Measurements from ENCODE around the gene CFAP97D2.
"Not testable (repeated sequence)": the region's sequence is repeated elsewhere in the genome, so short reads cannot be mapped to it uniquely, and the experiment has no call there.

CFAP97D2 gene

DNA sequence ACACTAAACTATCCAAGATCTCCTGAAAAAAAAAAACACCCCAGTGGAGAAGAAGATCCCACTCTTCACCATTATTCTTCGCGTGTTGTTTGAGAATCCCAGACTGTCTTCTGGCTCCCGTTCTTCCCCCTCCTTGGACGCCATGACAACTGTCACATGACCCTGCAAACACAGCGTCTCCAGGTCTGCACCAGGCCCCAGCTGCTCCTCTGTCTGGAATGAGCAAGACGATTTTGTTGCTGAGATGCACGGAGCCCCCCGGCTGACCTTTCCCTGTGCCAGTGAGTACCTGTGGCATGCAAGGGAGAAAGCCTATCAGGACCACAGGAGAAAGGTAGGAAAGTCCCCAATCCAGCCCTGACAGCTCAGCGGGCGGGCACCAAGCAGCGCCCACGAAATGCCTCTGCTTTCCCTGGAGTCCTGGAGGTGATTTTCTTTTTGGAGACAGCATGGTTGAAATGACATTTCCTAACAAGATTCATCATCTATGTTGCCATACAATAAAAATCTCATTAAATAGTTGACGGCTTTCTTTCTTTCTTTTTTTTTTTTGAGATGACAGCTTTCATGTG lies at the start of gene CFAP97D2:
Gene CFAP97D2, plus strand, starts transcription at position 171 of the 572 bp plus-strand sequence. Its CDS starts 74 bp downstream, at position 245.
- DNase-seq (ENCODE audit: low read depth): no peak
- no peak within 1 kb of the TSS for H3K4me3 ChIP-seq (ENCODE audit: low read depth, low read length)
- TF ChIP-seq, protein P1, sequence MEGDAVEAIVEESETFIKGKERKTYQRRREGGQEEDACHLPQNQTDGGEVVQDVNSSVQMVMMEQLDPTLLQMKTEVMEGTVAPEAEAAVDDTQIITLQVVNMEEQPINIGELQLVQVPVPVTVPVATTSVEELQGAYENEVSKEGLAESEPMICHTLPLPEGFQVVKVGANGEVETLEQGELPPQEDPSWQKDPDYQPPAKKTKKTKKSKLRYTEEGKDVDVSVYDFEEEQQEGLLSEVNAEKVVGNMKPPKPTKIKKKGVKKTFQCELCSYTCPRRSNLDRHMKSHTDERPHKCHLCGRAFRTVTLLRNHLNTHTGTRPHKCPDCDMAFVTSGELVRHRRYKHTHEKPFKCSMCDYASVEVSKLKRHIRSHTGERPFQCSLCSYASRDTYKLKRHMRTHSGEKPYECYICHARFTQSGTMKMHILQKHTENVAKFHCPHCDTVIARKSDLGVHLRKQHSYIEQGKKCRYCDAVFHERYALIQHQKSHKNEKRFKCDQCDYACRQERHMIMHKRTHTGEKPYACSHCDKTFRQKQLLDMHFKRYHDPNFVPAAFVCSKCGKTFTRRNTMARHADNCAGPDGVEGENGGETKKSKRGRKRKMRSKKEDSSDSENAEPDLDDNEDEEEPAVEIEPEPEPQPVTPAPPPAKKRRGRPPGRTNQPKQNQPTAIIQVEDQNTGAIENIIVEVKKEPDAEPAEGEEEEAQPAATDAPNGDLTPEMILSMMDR (conservative IDR thresholded peaks at IDR 0.05; ENCODE audit: low read depth, low read length): no peak

DNA sequence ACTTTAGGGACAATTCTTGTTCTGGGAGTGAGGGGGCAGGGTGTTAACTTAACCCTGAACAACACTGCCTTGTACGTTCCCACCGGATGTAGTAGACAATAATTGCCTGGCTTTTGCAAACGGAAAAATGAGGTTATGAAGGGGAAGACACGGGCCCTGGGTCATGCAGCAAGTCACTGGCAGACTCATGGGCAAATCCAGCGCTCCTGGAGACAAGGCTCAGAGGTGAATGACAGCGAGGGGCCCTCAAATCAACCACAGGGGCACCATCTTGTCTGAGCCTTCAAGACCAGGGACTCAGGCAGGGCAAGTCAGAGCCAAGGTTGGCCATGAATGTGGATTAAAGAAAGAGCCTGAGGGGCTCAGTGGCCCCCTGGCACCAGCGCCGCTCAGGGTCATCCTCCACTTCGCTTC lies 49.4 kb upstream of the CFAP97D2 start:
- TF ChIP-seq, protein P1 (conservative IDR thresholded peaks at IDR 0.05; ENCODE audit: low read depth, low read length): no peak
- no peak for DNase-seq (ENCODE audit: low read depth)
- no peak overlapping the region for H3K4me3 ChIP-seq (ENCODE audit: low read depth, low read length)

DNA sequence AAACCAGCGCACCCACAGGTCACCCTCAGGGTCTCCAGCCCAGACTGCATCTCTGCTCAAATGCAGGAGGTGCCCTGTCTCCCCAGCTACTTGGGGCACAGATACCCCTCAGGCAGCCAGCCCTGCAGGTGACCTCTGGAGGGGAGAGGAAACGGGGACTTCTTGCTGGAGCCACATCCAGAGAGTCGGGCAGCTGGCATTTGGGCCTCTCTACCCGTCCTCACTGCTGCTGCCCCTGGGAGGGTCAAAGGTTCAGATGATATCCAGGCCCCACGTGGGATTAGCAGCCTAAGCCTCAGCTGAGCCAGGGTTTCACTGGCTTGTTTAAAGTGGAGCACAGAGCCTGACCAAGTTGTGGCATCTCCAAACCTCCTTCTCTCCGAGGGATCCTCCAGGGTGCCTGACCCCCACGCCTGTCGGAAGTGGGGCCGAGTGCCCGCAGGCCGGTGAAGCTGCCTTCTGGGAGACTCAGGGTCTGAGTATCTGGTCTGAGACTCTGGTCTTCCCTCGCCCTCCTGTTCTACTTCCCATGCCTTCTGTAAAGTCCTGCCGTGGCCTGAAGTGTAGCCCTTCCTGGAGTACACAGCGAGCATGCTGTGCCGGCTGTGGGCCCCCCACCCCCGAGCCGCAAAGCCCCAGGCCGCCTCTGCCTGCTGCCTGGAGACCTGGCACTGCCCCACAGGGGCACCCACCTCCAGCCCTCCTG lies 48.8 kb upstream of the CFAP97D2 start:
- no peak for DNase-seq (ENCODE audit: low read depth)
- TF ChIP-seq, protein P1 (conservative IDR thresholded peaks at IDR 0.05; ENCODE audit: low read depth, low read length): no peak
- peak overlapping the region; percentile 88 for H3K4me3 ChIP-seq (ENCODE audit: low read depth, low read length)

DNA sequence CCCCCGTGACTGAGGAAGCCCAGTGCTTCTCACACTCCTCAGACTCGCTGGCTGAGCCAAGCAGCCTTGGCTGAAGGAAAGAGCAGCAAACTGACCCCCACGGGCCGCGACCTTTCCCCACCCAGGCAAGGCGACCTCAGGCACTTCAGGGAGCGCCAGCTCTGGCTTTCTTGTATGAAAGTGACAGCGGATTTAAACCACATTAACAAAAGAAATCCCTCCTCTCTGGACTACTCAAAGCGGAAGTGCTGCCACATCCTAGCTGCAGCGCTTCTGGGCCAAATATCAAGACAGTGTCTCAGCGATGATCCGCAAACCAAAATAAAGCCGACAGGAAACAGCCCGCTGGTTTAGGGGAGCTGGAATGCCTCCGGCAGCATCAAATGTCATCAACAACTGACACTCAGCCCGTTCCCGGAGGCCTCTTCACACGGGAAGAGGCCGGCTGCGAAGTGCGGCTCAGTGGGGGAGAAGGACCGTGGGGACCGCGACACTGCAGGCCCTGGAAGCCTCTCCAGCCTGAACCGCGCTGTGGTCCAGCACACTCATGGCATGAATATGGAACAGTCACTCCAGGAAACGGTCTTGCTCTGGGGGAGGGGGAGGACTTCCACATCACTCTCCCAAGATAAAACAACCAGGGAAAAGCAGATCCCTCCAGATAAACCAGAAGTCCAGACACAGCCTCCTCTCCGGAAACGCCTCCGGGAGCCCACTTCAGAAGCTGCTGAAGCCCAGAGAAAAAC lies 48.0 kb upstream of the CFAP97D2 start:
- H3K4me3 ChIP-seq (ENCODE audit: low read depth, low read length): peak overlapping the region; percentile 88
- TF ChIP-seq, protein P1 (conservative IDR thresholded peaks at IDR 0.05; ENCODE audit: low read depth, low read length): no peak
- DNase-seq (ENCODE audit: low read depth): peak; percentile 86

DNA sequence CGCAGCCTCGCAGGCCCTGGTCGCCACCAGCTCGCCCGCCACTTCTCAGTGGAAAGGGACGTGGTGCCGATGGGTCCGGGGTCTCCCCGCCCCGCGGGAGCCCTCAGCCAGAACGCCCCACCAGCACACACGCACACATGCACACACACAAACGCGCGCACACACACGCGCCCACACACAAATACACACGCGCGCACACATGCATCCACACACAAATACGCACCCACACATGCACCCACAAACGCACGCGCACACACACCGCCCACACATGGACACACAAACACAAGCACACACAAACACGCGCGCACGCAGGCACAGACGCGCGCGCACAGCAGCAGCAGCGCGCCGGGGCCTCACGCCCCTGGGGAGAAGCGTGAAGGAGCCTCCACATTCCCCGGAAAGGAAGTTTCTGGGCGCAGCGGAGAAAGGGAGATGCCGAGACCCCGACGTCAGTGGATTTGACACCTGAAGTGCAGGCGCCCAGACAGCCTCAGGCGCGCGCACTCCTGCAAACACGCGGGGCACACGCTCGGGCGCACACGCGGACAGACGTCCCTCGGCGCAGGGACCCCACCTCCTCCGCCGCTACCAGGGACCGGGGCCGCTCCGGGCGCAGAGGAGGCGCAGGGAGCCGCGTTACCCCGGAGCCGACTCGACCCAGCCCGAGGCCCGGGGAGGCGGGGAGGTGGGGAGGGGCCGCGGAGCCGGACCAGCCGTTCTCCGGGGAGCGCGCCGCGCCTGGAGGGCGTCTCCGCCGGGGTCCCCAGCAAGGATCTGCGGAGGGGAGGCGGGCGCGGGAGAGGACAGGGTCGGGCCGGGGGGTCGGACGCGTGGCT lies 47.3 kb upstream of the CFAP97D2 start:
- DNase-seq (ENCODE audit: low read depth): peak; percentile 50
- peak overlapping the region; percentile 88 for H3K4me3 ChIP-seq (ENCODE audit: low read depth, low read length)
- TF ChIP-seq, protein P1 (conservative IDR thresholded peaks at IDR 0.05; ENCODE audit: low read depth, low read length): no peak

DNA sequence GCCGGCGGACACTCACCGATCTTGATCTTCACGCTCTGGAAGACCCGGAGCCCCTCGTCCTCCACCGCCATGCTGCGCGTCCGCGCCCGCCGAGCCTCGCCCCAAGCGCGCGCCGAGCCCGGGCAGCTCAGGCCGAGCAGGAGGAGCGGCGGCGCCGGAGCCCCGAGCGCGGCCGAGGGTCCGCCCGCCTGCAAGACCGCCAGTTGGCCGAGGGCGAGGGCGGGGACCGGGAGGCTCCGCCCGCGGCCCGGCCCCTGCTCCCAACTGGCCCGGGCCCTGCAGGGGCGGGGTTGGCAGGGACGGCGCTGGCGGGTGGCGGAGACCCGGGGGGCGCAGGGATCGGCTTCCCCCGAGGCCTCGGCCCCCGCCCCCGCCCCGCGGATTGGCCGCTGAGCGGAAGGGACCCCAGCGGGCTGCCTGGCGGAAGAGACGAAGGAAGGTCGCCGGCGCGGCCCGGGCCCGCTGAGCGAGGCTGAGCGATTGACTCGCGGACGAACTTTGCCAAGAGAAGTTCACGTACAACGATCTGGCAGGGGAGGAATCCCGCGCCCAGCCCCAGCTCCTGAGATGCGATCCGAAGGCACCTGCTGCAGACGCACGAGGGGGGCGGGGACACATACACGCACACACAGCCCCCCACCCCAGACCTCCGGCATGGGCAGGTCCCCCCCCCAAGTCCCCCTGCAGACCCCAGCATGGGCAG lies 46.5 kb upstream of the CFAP97D2 start, which contains the start of gene RASA3:
Gene RASA3, minus strand, starts transcription at position 205 of the 703 bp plus-strand sequence. Its CDS starts 134 bp downstream, at position 71.
- peak within 1 kb of the TSS; percentile 88 for H3K4me3 ChIP-seq (ENCODE audit: low read depth, low read length)
- peak; percentile 87 for DNase-seq (ENCODE audit: low read depth)
- TF ChIP-seq, protein P1 (conservative IDR thresholded peaks at IDR 0.05; ENCODE audit: low read depth, low read length): no peak

DNA sequence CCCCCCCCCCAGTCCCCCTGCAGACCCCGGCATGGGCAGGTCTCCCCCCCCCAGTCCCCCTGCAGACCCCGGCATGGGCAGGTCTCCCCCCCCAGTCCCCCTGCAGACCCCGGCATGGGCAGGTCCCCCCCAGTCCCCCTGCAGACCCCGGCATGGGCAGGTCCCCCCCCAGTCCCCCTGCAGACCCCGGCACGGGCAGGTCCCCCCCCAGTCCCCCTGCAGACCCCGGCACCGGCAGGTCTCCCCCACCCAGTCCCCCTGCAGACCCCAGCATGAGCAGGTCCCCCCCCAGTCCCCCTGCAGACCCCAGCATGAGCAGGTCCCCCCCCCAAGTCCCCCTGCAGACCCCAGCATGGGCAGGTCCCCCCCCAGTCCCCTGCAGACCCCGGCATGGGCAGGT lies 45.9 kb upstream of the CFAP97D2 start:
- DNase-seq (ENCODE audit: low read depth); H3K4me3 ChIP-seq (ENCODE audit: low read depth, low read length): not testable (repeated sequence)

DNA sequence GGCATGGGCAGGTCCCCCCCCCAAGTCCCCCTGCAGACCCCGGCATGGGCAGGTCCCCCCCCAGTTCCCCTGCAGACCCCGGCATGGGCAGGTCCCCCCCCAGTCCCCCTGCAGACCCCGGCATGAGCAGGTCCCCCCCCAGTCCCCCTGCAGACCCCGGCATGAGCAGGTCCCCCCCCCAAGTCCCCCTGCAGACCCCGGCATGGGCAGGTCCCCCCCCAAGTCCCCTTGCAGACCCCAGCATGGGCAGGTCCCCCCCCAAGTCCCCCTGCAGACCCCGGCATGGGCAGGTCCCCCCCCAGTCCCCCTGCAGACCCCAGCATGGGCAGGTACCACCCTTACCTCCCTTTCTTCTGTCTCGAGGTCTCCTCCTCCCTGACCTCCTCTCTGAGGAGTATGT lies 45.5 kb upstream of the CFAP97D2 start:
- not testable (repeated sequence) for H3K4me3 ChIP-seq (ENCODE audit: low read depth, low read length); DNase-seq (ENCODE audit: low read depth)

Data from choroid plexus epithelial cell (primary cell).